Measurements from ENCODE around the gene FXYD5. TPM values are rescaled to one million over a fixed set of nuclear protein-coding genes. Genes with fewer than 3 reads are reported as not detected.

FXYD5 gene
- total and polyA plus RNA-seq, 10 of the 15 experiments (the other 5 are each of a cell fraction or from before 2014, with no cell fraction given): 30.0 to 159 (median 93.9) TPM

DNA sequence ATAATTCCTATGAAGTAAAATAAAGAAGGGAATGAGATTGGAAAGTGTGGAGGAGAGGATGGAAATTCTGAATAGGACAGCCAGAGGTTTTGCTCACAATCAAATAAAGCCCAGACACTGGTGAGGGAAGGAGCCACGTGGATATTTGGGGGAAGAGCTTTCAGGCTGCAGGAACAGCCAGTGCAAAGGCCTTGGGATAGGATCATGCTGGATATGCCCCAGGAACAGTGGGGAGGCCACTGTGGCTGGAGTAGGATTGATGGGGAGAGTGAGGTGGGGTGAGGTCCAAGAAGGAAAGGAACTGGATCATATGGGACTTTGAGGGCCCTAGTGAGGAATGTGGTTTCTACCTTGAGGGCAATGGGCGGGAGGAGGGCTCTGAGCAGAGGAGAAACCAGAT lies 4.1 kb upstream of the FXYD5 start:
- ATAC-seq (no peak), FAIRE-seq (no peak), DNase-seq (ENCODE audit: low read depth, low spot score) (no peak)
- Histone ChIP-seq H3K27ac (ENCODE audit: control insufficient read depth, insufficient read depth) (no peak overlapping the region), H3K9me3 (replicated peaks; ENCODE audit: control insufficient read depth, insufficient read depth, low read length) (no peaks in the 10 kb centered on the region), H3K36me3 (ENCODE audit: control insufficient read depth in 2 of 2, insufficient read depth in 2 of 2, low read length in 1 of 2) (no peaks in the 10 kb centered on the region), H3K4me3 (no peak overlapping the region), H2AFZ (ENCODE audit: control insufficient read depth, low read depth, low read length) (no peak overlapping the region), H4K20me1 (ENCODE audit: control insufficient read depth, insufficient read depth) (no peaks in the 10 kb centered on the region), H3K79me2 (ENCODE audit: control insufficient read depth, insufficient read depth, low read length) (peaks cover 9% of the 10 kb centered on the region), H3K4me2 (ENCODE audit: control insufficient read depth, insufficient read depth) (no peak overlapping the region), H3K27me3 (replicated peaks in 1 of 2; ENCODE audit: control insufficient read depth in 2 of 2, insufficient read depth in 2 of 2, low read length in 1 of 2) (peaks cover 0 to 3% of the 10 kb centered on the region in 2 experiments; a peak in 1 of 4 replicates), H3K4me1 (ENCODE audit: control insufficient read depth, insufficient read depth, low read length) (no peaks in the 10 kb centered on the region; the same call in 1 of the 2 replicates), H3K9ac (ENCODE audit: control insufficient read depth, insufficient read depth, low read length) (no peak overlapping the region)
- ChIA-PET POLR2A (interaction anchor here (1.1 kb wide), 1 partner anchor 9 kb away, joined by 4 read pairs; no protein-coding TSS in a partner anchor), SMC1A (ENCODE audit: uncharacterized antibody, unreplicated experiment) (no interaction called here), RAD21 (ENCODE audit: unreplicated experiment) (no interaction called here), CTCF (interaction anchor here (1.0 kb wide), 1 partner anchor 9 kb away, joined by 7 read pairs; no protein-coding TSS in a partner anchor)
- TF ChIP-seq RBBP5 (conservative IDR thresholded peaks at IDR 0.05) (no peak), MYC (IDR thresholded peaks at IDR 0.05; ENCODE audit: insufficient read depth, insufficient read length, insufficient replicate concordance, low read length, severe bottlenecking) (no peak), HDGF (IDR thresholded peaks at IDR 0.05) (no peak), BACH1 (IDR thresholded peaks at IDR 0.05; ENCODE audit: borderline replicate concordance) (no peak), ZNF274 (IDR thresholded peaks at IDR 0.05; ENCODE audit: insufficient read depth, insufficient read length) (no peak), NR2C1 (IDR thresholded peaks at IDR 0.05) (no peak), SUZ12 (IDR thresholded peaks at IDR 0.05; ENCODE audit: unreplicated experiment) (no peak), CHD2 (IDR thresholded peaks at IDR 0.05; ENCODE audit: borderline replicate concordance, low read depth, low read length) (no peak), TCF7 (IDR thresholded peaks at IDR 0.05; ENCODE audit: borderline replicate concordance) (no peak), PAX8 (IDR thresholded peaks at IDR 0.05) (no peak), ATF7 (IDR thresholded peaks at IDR 0.05; ENCODE audit: low read depth) (no peak), STAT1 (conservative IDR thresholded peaks at IDR 0.05) (no peak), BCL3 (IDR thresholded peaks at IDR 0.05; ENCODE audit: borderline replicate concordance, insufficient read depth, low read depth, low read length, poor library complexity, severe bottlenecking) (no peak), IKZF1 (conservative IDR thresholded peaks at IDR 0.05) (no peak), KAT2A (conservative IDR thresholded peaks at IDR 0.05; ENCODE audit: control insufficient read depth, low read depth, low read length) (no peak), SMARCA5 (IDR thresholded peaks at IDR 0.05) (no peak), MYB (IDR thresholded peaks at IDR 0.05; ENCODE audit: borderline replicate concordance, low read depth, low read length) (no peak)
- TF ChIP-seq, protein P1, sequence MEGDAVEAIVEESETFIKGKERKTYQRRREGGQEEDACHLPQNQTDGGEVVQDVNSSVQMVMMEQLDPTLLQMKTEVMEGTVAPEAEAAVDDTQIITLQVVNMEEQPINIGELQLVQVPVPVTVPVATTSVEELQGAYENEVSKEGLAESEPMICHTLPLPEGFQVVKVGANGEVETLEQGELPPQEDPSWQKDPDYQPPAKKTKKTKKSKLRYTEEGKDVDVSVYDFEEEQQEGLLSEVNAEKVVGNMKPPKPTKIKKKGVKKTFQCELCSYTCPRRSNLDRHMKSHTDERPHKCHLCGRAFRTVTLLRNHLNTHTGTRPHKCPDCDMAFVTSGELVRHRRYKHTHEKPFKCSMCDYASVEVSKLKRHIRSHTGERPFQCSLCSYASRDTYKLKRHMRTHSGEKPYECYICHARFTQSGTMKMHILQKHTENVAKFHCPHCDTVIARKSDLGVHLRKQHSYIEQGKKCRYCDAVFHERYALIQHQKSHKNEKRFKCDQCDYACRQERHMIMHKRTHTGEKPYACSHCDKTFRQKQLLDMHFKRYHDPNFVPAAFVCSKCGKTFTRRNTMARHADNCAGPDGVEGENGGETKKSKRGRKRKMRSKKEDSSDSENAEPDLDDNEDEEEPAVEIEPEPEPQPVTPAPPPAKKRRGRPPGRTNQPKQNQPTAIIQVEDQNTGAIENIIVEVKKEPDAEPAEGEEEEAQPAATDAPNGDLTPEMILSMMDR (IDR thresholded peaks at IDR 0.05 in 2 of 3, conservative IDR thresholded peaks at IDR 0.05 in 1 of 3; ENCODE audit: control insufficient read depth in 2 of 3, extremely low read depth in 1 of 3, insufficient read depth in 1 of 3, low read depth in 3 of 3, low read length in 3 of 3): no peak
- TF ChIP-seq, protein P2, sequence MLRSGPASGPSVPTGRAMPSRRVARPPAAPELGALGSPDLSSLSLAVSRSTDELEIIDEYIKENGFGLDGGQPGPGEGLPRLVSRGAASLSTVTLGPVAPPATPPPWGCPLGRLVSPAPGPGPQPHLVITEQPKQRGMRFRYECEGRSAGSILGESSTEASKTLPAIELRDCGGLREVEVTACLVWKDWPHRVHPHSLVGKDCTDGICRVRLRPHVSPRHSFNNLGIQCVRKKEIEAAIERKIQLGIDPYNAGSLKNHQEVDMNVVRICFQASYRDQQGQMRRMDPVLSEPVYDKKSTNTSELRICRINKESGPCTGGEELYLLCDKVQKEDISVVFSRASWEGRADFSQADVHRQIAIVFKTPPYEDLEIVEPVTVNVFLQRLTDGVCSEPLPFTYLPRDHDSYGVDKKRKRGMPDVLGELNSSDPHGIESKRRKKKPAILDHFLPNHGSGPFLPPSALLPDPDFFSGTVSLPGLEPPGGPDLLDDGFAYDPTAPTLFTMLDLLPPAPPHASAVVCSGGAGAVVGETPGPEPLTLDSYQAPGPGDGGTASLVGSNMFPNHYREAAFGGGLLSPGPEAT (IDR thresholded peaks at IDR 0.05; ENCODE audit: low read depth): no peak
- intact Hi-C loops (cut with micrococcal nuclease; ENCODE audit: unreplicated experiment): no loop called here
- in situ Hi-C loops (cut with MboI): no loop called here
- 18% methylated on average over 2 of the region's 2 CpGs for WGBS (ENCODE audit: insufficient coverage, insufficient replicate concordance, low lambda C conversion rate, missing lambda C conversion rate)
- no TSS peak for BruUV-seq (replicated peaks)

Data from GM12878 (cell line).